GM12873 (cell line): ENCODE results near the gene CA9.

ENCODE experiments used
- CTCF ChIP-seq: IDR thresholded peaks from 2 replicates; pipeline ENCODE4 v1.5.1; 2012; ENCODE audit warnings: low read depth, mild to moderate bottlenecking, moderate library complexity, low read length, control low read depth; ENCODE audit not compliant: insufficient read depth; ENCODE audit errors: missing control alignments

CA9 gene

GRCh38 chr9:35714579-35715252, 41.0 kb downstream of the CA9 start:
- no peak for TF ChIP-seq CTCF

GRCh38 chr9:35716230-35716629, 42.5 kb downstream of the CA9 start:
- TF ChIP-seq CTCF = no peak

GRCh38 chr9:35717132-35717870, 43.6 kb downstream of the CA9 start:
- TF ChIP-seq CTCF = no peak

- TF ChIP-seq CTCF = no peak
Measured at GRCh38 chr9:35718721-35719511, 45.2 kb downstream of the CA9 start.

GRCh38 chr9:35719546-35719945, 45.8 kb downstream of the CA9 start:
- no peak for TF ChIP-seq CTCF

GRCh38 chr9:35723426-35723825, 49.7 kb downstream of the CA9 start:
- TF ChIP-seq CTCF = no peak

GRCh38 chr9:35723908-35724307, 50.2 kb downstream of the CA9 start:
- no peak for TF ChIP-seq CTCF
